OCI-LY3 (cell line): ENCODE measurements around the gene TACR3.

Experiments used
- CTCF ChIP-seq: fragments of 200-600, 300-600 bp; sonication (generic); IDR thresholded peaks from 2 replicates; pipeline ENCODE4 v1.5.1; 2014; ENCODE audit warnings: antibody characterized with exemption, low read length, low read depth
- EZH2phosphoT487 ChIP-seq: fragments of 200-600 bp; shearing (Covaris generic); IDR thresholded peaks from 2 replicates; pipeline ENCODE4 v1.6.1; 2018; ENCODE audit warnings: antibody characterized with exemption, mixed run types, low read depth

DNA sequence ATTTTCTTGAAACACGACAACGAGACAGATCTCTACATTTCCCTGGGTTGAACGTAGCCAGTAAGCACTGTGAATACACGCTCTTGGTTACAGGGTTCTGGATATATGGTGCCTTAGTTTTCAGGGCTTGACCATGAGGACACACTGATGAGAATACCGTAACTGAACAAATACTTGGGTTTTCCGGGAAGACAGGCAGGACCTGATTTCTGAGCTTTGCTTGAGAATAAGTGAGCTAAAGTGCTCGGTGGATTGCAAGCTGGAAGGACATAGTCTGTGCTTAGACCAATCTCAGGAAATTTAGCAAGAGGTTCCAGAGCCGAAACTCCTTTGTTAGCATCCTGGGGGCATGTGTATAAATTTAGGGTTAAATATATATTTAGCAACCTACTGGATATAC is 876 bp upstream of the TACR3 start:
- no peak for TF ChIP-seq CTCF
- no peak for TF ChIP-seq EZH2phosphoT487
